Suprapubic skin (tissue), 4 donors: ENCODE data around the gene FLOT1.

Experiments
- CTCF ChIP-seq, 2 donors: fragments of 200-600 bp in 1 of 2; fragments of 450-650 bp in 1 of 2; sonication (generic) in 1 of 2; IDR thresholded peaks; one replicate each; pipeline ENCODE4 v1.5.1; 2016 to 2019; ENCODE audit warnings: antibody characterized with exemption in 2 of 2, mild to moderate bottlenecking in 1 of 2, moderate library complexity in 1 of 2
- EP300 ChIP-seq: sonication (generic); formaldehyde crosslinking; IDR thresholded peaks from one replicate; pipeline ENCODE4 v1.6.1; 2017; ENCODE audit warnings: antibody characterized with exemption
- POLR2AphosphoS5 ChIP-seq, 3 donors: sonication (generic); formaldehyde crosslinking; IDR thresholded peaks; one replicate each; pipeline ENCODE4 v1.6.1; 2017; ENCODE audit warnings: antibody characterized with exemption in 3 of 3

- TF ChIP-seq CTCF (IDR thresholded peaks at IDR 0.05) (no peak), POLR2AphosphoS5 (IDR thresholded peaks at IDR 0.05) (no peak), EP300 (no peak)
These were observed 42.1 kb downstream of the FLOT1 start for GRCh38 chr6:30700340-30700739.
